GM19239 (cell line): ENCODE results near the gene CBL.

ENCODE experiments used
- DNase-seq: peaks from one replicate; pipeline ENCODE4 v3.0.0; 2011; ENCODE audit warnings: low spot score; ENCODE audit not compliant: insufficient read length
- FAIRE-seq: peaks from 2 replicates; lab custom pipeline; 2011; peaks lifted over from hg19 to GRCh38; lab: Jason Lieb, UNC

CBL gene

DNA sequence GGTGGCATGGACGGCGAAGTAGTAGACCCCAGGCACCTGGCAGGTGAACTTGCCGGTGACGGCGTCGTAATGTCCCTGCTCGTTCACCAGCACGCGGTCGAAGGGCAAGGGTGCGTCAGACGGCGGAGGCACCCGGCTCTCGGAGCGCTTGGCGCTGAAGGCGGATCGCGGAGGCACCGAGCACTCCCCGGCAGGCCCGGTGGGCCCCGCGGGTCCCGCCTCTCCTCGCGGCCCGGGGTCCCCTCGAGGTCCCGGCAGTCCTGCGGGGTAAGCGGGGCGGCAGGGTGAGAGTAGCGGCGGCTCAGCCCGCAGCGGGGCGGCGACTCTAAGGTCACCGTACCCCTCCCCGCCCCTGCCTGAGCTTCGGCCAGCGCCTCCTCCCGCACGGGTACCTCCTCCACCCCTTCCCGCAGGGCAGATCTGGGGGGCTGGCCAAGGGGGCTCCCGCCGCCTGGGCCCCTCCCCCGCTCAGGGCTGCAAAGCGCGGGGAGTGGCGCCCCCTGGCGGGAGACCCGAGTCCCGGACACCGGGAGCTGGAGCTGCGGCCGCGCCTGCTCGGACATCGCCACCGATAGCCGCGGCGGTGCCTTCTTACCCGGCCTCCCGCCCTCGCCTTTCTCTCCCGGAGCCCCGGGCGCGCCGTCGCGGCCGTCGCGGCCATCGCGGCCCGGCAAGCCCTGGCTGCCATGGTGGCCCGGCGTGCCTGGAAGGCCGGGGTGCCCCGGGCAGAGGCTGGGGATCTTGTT lies 133.6 kb downstream of the CBL start:
- no peak for FAIRE-seq

GRCh38 chr11:119340335-119341221 lies 134.4 kb downstream of the CBL start, which contains the start of gene C1QTNF5:
Gene C1QTNF5, minus strand, starts transcription at chr11:119340883. Its CDS starts 486 bp downstream, at chr11:119340397.
- FAIRE-seq (no peak), DNase-seq (no peak)

More for the DNA sequence above, 133.6 kb downstream of the CBL start:
- DNase-seq: no peak

- DNase-seq: no peak
Observed at GRCh38 chr11:119341222-119342022, 135.3 kb downstream of the CBL start.

DNA sequence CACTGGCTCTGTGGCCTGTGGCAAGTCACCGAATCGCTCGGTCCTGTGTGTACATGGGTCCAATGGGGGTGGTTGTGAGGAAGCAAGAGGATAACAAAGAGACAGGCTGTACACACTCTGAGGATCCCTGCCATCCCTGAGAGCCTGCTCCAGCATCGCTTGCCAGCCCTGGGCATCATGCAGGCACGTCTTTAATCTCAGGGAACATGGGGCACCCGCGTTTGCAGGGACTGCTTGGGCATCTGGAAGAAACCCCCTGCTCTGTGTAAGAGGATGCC lies 135.8 kb downstream of the CBL start:
- no peak for FAIRE-seq
- DNase-seq: no peak

More at GRCh38 chr11:119341222-119342022, 135.3 kb downstream of the CBL start:
- FAIRE-seq: no peak

DNA sequence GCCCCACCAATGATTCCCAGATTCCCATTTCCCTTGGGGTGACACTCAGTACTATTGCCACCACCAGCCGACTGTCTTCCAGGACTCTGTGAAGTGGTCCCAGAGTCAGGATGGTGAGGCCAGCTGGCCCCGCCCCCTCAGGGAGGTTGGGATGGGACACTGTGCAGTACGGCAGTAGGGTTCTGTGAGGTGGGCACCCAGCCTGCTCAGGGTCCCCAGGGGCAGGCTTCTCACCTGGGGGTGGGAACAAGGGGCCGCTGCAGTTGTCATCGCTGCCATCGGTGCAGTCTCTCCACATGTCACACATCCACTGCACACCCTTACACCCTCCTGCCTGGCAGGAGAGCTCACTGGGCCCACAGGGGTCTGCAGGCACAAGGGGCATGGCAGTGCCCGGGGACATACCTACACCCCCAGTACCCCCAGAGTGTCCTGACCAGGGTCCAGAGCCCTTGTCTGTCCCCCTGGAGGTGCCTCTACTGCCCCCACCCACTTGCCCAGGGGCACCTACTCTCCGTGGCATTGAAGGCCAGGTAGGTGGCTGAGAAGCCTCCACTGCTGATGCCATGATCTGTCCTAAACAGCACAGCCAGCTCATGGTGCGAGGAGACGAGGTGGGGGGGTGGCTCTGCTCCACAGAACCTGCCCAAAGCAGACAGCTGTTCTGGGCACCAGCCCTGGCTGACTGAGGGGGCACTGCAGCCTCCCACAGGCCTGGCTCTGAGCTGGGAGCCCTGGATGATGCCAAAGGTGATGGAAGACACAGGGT lies 136.4 kb downstream of the CBL start:
- no peak for DNase-seq
- no peak for FAIRE-seq

DNA sequence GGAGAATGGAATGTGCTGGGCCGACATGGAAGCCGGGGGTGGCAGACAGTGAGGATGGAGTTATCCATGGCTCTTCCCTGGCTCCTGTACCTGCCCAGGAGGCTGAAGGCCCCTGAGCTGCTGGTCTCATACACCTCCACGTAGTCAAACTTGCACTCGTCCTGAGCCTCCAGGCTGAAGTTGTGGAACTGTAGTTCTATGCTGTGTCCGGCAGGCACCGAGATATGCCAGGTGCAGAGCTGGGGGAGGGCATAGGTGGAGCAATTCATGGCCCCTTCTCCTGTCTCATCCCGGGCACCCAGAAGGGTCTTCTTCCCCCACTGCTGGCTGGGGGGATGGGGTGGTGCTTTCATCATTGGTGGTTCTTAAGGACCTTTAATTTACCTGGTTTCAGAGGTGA lies 137.6 kb downstream of the CBL start:
- FAIRE-seq: no peak

GRCh38 chr11:119344291-119345010 lies 138.3 kb downstream of the CBL start:
- FAIRE-seq (no peak), DNase-seq (no peak)

More for the DNA sequence above, 137.6 kb downstream of the CBL start:
- no peak for DNase-seq

DNA sequence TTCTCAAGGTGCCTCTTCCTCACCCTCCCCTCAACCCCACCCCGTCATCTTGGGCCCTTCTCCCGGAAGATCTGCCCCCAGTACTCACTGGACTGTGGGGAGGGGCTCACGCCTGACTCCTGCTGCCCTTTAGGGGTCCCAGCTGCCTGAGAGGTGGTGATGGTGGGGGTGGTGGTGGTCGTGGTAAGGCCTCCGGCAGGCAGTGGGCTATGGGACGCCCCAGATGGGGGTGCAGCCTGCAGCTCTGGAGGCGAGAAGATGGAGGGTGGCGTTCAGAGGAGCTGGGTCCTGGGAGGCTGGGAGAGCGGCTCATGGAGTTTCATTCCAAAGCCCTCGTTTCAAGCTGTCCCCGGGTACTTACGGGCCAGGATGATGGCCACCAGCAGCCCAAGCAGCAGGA lies 139.5 kb downstream of the CBL start:
- DNase-seq: no peak
- FAIRE-seq: no peak

DNA sequence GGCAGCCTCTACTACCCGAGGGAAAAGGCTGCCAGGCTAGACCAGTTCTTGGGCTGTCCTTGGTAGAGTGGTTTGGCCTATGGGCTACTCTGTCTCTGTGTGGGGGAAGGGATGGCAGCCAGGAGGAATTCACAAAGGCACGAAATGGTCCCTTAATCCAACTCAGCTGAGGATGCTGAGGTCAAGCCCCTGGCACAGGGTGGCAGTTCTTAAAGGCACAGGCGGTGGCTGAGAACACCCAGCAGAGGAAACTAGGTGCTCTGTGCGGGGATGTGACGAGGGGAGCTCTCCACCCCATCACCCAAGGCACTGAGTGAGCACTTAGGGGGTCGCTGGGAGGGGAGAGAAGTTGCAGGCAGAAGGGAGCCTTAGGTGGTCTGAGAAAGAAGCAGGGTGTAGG lies 140.5 kb downstream of the CBL start, which contains the start of gene MFRP:
Gene MFRP, minus strand, starts transcription at position 101 of the 400 bp plus-strand sequence. CDS start 192 bp downstream, outside the sequence.
- FAIRE-seq (no peak), DNase-seq (no peak)

DNA sequence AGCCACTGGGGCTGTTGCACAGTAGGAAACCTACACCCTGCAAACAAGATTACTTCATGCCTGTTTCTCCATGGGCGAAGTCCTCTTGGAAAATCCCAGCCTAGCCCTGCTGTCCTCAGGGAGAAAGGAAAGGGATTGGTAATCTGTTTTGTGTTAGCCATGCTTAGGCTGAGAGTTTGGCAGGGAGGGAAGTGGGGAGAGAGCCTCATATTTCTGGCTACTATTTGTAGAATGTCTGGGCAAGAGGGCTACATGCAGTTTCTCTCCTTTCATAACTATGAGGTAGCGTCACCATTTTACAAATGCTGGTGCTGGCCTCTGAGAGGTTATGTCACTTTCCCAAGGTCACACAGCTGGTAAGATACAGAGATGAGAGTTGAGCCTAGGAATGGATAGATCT lies 141.1 kb downstream of the CBL start:
- FAIRE-seq: no peak
- DNase-seq: no peak

GRCh38 chr11:119347940-119348605 lies 141.9 kb downstream of the CBL start:
- DNase-seq (no peak), FAIRE-seq (no peak)

DNA sequence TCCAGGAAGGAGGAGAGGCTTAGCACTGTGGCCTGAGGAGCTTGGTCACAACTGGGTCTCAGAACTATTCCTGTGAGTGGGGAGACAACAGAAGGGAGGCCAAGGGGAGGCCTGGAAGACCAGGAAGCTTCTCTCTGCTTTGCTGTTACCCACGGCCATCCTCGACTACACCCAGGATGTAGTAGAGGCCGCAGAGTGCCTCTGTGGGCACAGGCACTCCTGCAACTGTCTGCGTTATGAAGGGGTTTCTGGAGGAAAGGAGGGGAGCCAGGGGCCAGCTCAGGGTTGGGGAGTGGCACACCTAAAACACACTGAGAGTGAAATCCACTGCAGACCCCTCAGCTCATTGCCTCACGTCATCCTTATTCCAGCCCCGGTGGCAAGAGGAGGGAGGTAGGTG lies 144.2 kb downstream of the CBL start:
- FAIRE-seq: no peak
- no peak for DNase-seq

DNA sequence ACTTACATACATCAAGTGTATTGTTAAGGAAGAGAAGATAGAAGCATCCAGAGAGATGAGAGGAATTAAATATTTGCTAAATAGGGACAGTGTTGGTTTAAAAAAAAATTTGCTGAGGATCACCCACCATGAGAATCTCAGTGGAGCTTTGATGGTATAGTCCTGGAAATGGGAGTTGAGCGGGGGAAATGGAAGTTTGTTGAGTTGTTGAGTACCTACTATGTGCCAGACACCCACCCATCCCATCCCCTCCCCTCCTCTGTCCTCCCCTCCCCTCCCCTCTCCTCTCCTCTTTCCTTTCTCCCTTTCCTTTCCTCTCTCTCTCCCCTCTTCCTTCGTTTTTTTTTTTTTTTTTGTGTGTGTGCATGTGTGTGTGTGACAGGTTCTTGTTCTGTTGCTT lies 145.1 kb downstream of the CBL start:
- FAIRE-seq: no peak
- no peak for DNase-seq

- DNase-seq (no peak), FAIRE-seq (no peak)
Observed at GRCh38 chr11:119352857-119353260, 146.7 kb downstream of the CBL start.

GRCh38 chr11:119355091-119355843 lies 149.1 kb downstream of the CBL start:
- no peak for DNase-seq
- FAIRE-seq: no peak

GRCh38 chr11:119356349-119357031 lies 150.4 kb downstream of the CBL start:
- peak; percentile 86 for DNase-seq

DNA sequence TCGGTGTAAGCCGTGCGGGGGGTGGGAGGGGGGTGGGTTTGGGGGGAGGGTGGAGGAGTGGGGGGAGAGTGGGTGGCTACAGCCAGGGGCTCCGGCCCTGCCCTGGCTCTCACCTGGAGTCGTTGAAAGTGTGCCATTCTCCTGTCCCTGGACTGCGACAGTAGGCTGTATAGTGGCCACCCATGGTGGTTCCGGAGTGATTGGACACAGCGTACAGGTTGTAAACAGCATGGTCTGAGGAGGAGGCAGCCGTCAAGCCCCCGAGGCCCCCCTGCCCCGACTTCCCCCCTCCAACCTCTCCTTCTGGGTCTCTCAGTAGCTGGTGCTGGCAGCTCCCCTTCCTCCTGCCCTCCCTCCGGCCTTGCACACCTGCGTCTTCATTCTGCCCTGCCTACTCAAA lies 150.9 kb downstream of the CBL start:
- DNase-seq (no peak), FAIRE-seq (no peak)

More at GRCh38 chr11:119356349-119357031, 150.4 kb downstream of the CBL start:
- no peak for FAIRE-seq
